Right atrium auricular region (tissue), 2 donors: ENCODE measurements around the gene DCX. TPM values are rescaled to one million over a fixed set of nuclear protein-coding genes. Genes with fewer than 3 reads are reported as not detected.

Experiments used
- DNase-seq: peaks from one replicate; pipeline ENCODE4 v3.0.0-alpha.2; 2019; ENCODE audit warnings: low spot score
- H3K27ac ChIP-seq, 2 donors: fragments of 200-600 bp; sonication (generic); 1 replicate in 1 of 2; 2 replicates in 1 of 2; pipeline ENCODE4 v1.5.1; 2016 to 2019
- H3K27me3 ChIP-seq, 2 donors: fragments of 200-600 bp; sonication (generic); one replicate each; pipeline versions ENCODE4 v1.5.1 to v1.6.0; 2017 to 2019
- H3K36me3 ChIP-seq: fragments of 200-600 bp; sonication (generic); one replicate; pipeline ENCODE4 v1.5.1; 2016
- H3K4me1 ChIP-seq, 2 donors: fragments of 200-600 bp; sonication (generic); one replicate each; pipeline versions ENCODE4 v1.5.1 to v1.6.0; 2017 to 2019
- H3K4me3 ChIP-seq, 2 donors: fragments of 200-600 bp; sonication (generic); 1 replicate in 1 of 2; 2 replicates in 1 of 2; pipeline ENCODE4 v1.5.1; 2017 to 2019; ENCODE audit warnings: mild to moderate bottlenecking in 1 of 2, moderate library complexity in 1 of 2
- H3K9me3 ChIP-seq, 2 donors: fragments of 200-600 bp; sonication (generic); one replicate each; pipeline ENCODE4 v1.5.1; 2019
- CTCF ChIP-seq, 2 donors: fragments of 200-600 bp; sonication (generic); IDR thresholded peaks; one replicate each; pipeline ENCODE4 v1.5.1; 2019; ENCODE audit warnings: antibody characterized with exemption in 2 of 2
- total RNA-seq, 2 donors: library from RNA; depleted of rRNA; stranded (reverse); fragments of >200 nt; gene quantifications; one replicate each; pipeline ENCODE4 v1.1.0, GENCODE V29; 2016

The DCX gene
- total RNA-seq, 2 donors from 2014 or later = not detected

- no peak overlapping the region for H3K27ac ChIP-seq
- H3K4me3 ChIP-seq = no peak overlapping the region
- TF ChIP-seq CTCF (IDR thresholded peaks at IDR 0.05) = no peak
- H3K36me3 ChIP-seq = no peaks in the 10 kb centered on the region
- H3K4me1 ChIP-seq = no peaks in the 10 kb centered on the region
- H3K27me3 ChIP-seq = no peaks in the 10 kb centered on the region
- no peak for DNase-seq
- H3K9me3 ChIP-seq = no peaks in the 10 kb centered on the region
These were observed 152.4 kb downstream of the DCX start for GRCh38 chrX:111259559-111259958.

GRCh38 chrX:111257733-111258132 lies 154.3 kb downstream of the DCX start:
- no peak overlapping the region for H3K27ac ChIP-seq
- no peak for DNase-seq
- TF ChIP-seq CTCF (IDR thresholded peaks at IDR 0.05) = no peak
- H3K27me3 ChIP-seq = no peaks in the 10 kb centered on the region
- H3K36me3 ChIP-seq = no peaks in the 10 kb centered on the region
- no peaks in the 10 kb centered on the region for H3K9me3 ChIP-seq
- no peaks in the 10 kb centered on the region for H3K4me1 ChIP-seq
- H3K4me3 ChIP-seq = no peak overlapping the region

- Histone ChIP-seq H3K4me3 (no peak overlapping the region), H3K9me3 (no peaks in the 10 kb centered on the region)
- DNase-seq = no peak
These were observed 156.9 kb downstream of the DCX start for GRCh38 chrX:111254896-111255693.

GRCh38 chrX:111244235-111244750 lies 167.7 kb downstream of the DCX start:
- no peaks in the 10 kb centered on the region for H3K36me3 ChIP-seq
- H3K27ac ChIP-seq = no peak overlapping the region
- H3K9me3 ChIP-seq = peaks cover 0 to 5% of the 10 kb centered on the region in 2 donors
- no peak for DNase-seq
- H3K4me3 ChIP-seq = no peak overlapping the region
- peak in 1 of 2 donors; percentile 56 for TF ChIP-seq CTCF (IDR thresholded peaks at IDR 0.05)
- H3K27me3 ChIP-seq = no peaks in the 10 kb centered on the region
- no peaks in the 10 kb centered on the region for H3K4me1 ChIP-seq

More at GRCh38 chrX:111254896-111255693, 156.9 kb downstream of the DCX start:
- no peak for TF ChIP-seq CTCF (IDR thresholded peaks at IDR 0.05)
- Histone ChIP-seq H3K27me3 (no peaks in the 10 kb centered on the region), H3K36me3 (no peaks in the 10 kb centered on the region), H3K27ac (no peak overlapping the region), H3K4me1 (no peaks in the 10 kb centered on the region)

Other genes starting within 250 kb of the DCX start
- 1 to 10 TPM; 1.5 to 2.2 TPM for gene CAPN6, start 141.7 kb downstream of the DCX start, total RNA-seq
- not detected for gene SERTM2, start 99.5 kb upstream of the DCX start, total RNA-seq